ENCODE results near the gene OSBPL2. TPM values are rescaled to one million over a fixed set of nuclear protein-coding genes. Genes with fewer than 3 reads are reported as not detected.

The OSBPL2 gene
- total RNA-seq, 1 experiment from 2014 or later: 26.3 TPM

GRCh38 chr20:62202676-62203377, 35.5 kb upstream of the OSBPL2 start:
- intact Hi-C loops (cut with micrococcal nuclease; ENCODE audit: unreplicated experiment): no loop called here
- TF ChIP-seq CTCF (conservative IDR thresholded peaks at IDR 0.05; ENCODE audit: low read depth, low read length) (no peak), EZH2 (IDR thresholded peaks at IDR 0.05; ENCODE audit: borderline replicate concordance, low read depth, low read length, poor library complexity, severe bottlenecking) (no peak)
- H3K4me3 ChIP-seq (ENCODE audit: low read depth, low read length, poor library complexity, severe bottlenecking): no peak overlapping the region
- H3K27ac ChIP-seq (ENCODE audit: low read depth, low read length, poor library complexity, severe bottlenecking): peak overlapping the region; percentile 71
- H3K27me3 ChIP-seq (replicated peaks; ENCODE audit: insufficient read depth, low read depth, low read length, poor library complexity): no peaks in the 10 kb centered on the region
- CTCF ChIA-PET: no interaction called here
- POLR2A ChIA-PET (ENCODE audit: low non-redundant PET): no interaction called here
- TSS peak; percentile 46 for BruUV-seq (replicated peaks)
- no peaks in the 10 kb centered on the region for H3K9me3 ChIP-seq (ENCODE audit: low read depth, low read length, poor library complexity, severe bottlenecking)
- peaks cover 46% of the 10 kb centered on the region for H3K4me1 ChIP-seq (ENCODE audit: insufficient read depth, low read length, poor library complexity, severe bottlenecking)
- no peak for DNase-seq (ENCODE audit: low spot score)
- peaks cover 23% of the 10 kb centered on the region for H3K36me3 ChIP-seq (ENCODE audit: insufficient read depth, low read length, poor library complexity, severe bottlenecking)

DNA sequence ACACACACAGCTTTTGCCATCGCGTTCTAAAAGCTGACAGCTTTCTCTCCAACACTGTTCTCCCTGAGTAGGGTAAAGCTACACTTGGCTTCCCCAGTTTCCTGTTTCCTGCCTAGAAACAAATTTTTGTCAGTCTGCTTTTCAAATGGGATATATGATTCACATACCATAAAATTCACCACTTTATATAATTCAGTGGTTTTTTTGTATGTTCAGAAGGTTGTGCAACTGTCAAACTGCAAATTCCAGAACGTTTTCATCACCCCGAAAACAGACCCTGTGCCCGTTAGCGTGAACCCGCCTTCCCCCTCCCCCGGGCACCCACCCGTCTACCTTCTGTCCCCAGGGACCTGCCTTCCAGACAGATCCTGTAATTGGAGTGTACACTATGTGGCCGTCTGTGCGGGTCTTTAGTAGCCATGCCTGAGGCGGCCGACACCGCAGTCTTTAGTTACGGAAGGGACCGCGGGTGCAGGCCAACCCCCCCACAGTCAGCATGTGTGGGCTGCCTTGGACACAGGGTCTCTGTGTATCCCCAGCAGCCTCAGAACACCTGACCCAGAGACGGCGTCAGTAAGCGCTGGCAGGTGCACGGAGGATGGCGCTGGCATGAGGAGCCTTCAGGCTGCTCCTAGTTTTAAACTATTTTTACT, 34.8 kb upstream of the OSBPL2 start:
- Histone ChIP-seq H3K4me3 (ENCODE audit: low read depth, low read length, poor library complexity, severe bottlenecking) (no peak overlapping the region), H3K27me3 (replicated peaks; ENCODE audit: insufficient read depth, low read depth, low read length, poor library complexity) (no peaks in the 10 kb centered on the region), H3K4me1 (ENCODE audit: insufficient read depth, low read length, poor library complexity, severe bottlenecking) (peaks cover 46% of the 10 kb centered on the region), H3K36me3 (ENCODE audit: insufficient read depth, low read length, poor library complexity, severe bottlenecking) (peaks cover 16% of the 10 kb centered on the region), H3K9me3 (ENCODE audit: low read depth, low read length, poor library complexity, severe bottlenecking) (no peaks in the 10 kb centered on the region), H3K27ac (ENCODE audit: low read depth, low read length, poor library complexity, severe bottlenecking) (peak overlapping the region; percentile 71)
- TF ChIP-seq CTCF (conservative IDR thresholded peaks at IDR 0.05; ENCODE audit: low read depth, low read length) (no peak), EZH2 (IDR thresholded peaks at IDR 0.05; ENCODE audit: borderline replicate concordance, low read depth, low read length, poor library complexity, severe bottlenecking) (no peak)
- peak; percentile 86 for DNase-seq (ENCODE audit: low spot score)
- BruUV-seq (replicated peaks): no TSS peak
- intact Hi-C loops (cut with micrococcal nuclease; ENCODE audit: unreplicated experiment): no loop called here
- ChIA-PET POLR2A (ENCODE audit: low non-redundant PET) (no interaction called here), CTCF (no interaction called here)

DNA sequence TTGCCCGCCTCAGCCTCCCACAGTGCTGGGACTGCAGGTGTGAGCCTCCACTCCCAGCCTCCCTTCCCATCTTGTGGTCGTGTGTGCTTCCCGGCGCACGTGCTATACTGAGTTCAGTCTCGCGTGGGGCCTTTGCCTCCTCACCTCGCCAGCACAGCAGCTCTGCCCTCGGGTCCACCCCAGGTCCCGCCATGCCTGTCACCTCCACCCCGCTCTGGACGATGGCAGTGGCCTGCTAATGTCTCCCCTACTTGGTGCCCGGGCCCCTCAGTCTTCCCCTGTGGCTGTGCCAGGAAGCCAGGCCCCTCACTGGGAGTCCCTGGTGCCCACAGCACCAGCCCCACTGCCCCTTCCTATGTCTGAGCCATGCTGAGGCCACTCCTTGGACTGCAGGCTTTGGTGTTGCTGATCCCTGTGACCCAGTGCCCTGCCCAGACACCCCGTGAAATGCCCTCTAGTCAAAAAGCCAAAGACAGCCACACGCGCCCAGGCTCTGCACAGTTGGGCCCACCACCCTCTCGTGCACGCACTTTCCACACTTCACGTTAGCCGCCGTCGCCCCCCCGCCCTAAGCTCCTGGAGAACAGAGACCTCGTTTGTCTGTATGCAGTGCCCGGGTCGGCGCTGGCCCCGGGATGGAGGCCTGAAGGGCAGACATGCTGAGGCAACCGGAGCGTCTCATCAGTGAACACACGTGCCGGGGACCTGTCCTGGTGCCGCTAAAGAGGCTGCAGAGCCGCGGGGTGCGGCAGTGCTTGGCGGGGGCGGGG, 32.5 kb upstream of the OSBPL2 start:
- no peak for DNase-seq (ENCODE audit: low spot score)
- peaks cover 3% of the 10 kb centered on the region for H3K36me3 ChIP-seq (ENCODE audit: insufficient read depth, low read length, poor library complexity, severe bottlenecking)
- no peaks in the 10 kb centered on the region for H3K27me3 ChIP-seq (replicated peaks; ENCODE audit: insufficient read depth, low read depth, low read length, poor library complexity)
- BruUV-seq (replicated peaks): no TSS peak
- no peaks in the 10 kb centered on the region for H3K9me3 ChIP-seq (ENCODE audit: low read depth, low read length, poor library complexity, severe bottlenecking)
- ChIA-PET CTCF (no interaction called here), POLR2A (ENCODE audit: low non-redundant PET) (no interaction called here)
- H3K4me3 ChIP-seq (ENCODE audit: low read depth, low read length, poor library complexity, severe bottlenecking): no peak overlapping the region
- peaks cover 43% of the 10 kb centered on the region for H3K4me1 ChIP-seq (ENCODE audit: insufficient read depth, low read length, poor library complexity, severe bottlenecking)
- TF ChIP-seq EZH2 (IDR thresholded peaks at IDR 0.05; ENCODE audit: borderline replicate concordance, low read depth, low read length, poor library complexity, severe bottlenecking): no peak
- no peak for TF ChIP-seq CTCF (conservative IDR thresholded peaks at IDR 0.05; ENCODE audit: low read depth, low read length)
- H3K27ac ChIP-seq (ENCODE audit: low read depth, low read length, poor library complexity, severe bottlenecking): no peak overlapping the region
- intact Hi-C loops (cut with micrococcal nuclease; ENCODE audit: unreplicated experiment): no loop called here
